ENCODE measurements around the gene ZDHHC11B.
"Not testable (repeated sequence)": the region's sequence is repeated elsewhere in the genome, so short reads cannot be mapped to it uniquely, and the experiment has no call there.

The ZDHHC11B gene

DNA sequence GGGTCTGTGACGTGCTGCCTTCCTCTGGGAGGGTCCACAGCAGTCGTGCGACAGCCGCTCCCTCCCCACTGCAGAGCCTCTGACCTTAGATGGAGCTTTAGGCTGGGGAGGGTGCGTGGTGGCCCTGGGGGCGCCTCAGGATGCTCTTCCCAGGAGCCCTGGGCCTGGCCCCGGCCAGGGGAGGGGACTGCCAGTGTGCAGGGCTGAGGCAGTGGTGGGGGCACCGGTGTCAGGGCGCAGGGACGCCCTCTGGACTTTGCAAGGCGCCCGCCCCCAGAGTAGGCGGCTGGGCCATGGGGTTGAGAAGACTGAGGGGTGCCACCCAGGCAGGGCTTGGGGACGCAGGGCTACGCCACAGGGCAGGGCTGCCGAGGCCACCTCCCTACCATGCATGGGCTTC, 106.0 kb downstream of the ZDHHC11B start:
- not testable (repeated sequence) for H3K9me3 ChIP-seq (ENCODE audit: insufficient read depth, low read length); DNase-seq (ENCODE audit: low read depth, low spot score); H3K36me3 ChIP-seq (ENCODE audit: insufficient read depth, insufficient read length, low read length); H3K9ac ChIP-seq (ENCODE audit: insufficient read length, low read depth); H3K4me3 ChIP-seq (ENCODE audit: insufficient read length, low read depth); H3K4me1 ChIP-seq (ENCODE audit: insufficient read depth, insufficient read length); H3K27me3 ChIP-seq (ENCODE audit: insufficient read depth, insufficient read length)

GRCh38 chr5:677131-678101, 107.1 kb downstream of the ZDHHC11B start:
- TF ChIP-seq YY1 (IDR thresholded peaks at IDR 0.05; ENCODE audit: insufficient read depth, insufficient read length) = no peak
- TF ChIP-seq ZNF274 (IDR thresholded peaks at IDR 0.05; ENCODE audit: low read depth, low read length) = no peak
- no peak for TF ChIP-seq SUZ12 (IDR thresholded peaks at IDR 0.05; ENCODE audit: extremely low read depth, insufficient read depth, insufficient read length)
- peaks cover 10% of the 10 kb centered on the region for H3K4me1 ChIP-seq (ENCODE audit: insufficient read depth, insufficient read length)
- DNase-seq (ENCODE audit: low read depth, low spot score) = no peak

GRCh38 chr5:676699-677076, 107.8 kb downstream of the ZDHHC11B start:
- Histone ChIP-seq H3K36me3 (ENCODE audit: insufficient read depth, insufficient read length, low read length) (no peaks in the 10 kb centered on the region), H3K9ac (ENCODE audit: insufficient read length, low read depth) (no peak overlapping the region), H3K4me3 (ENCODE audit: insufficient read length, low read depth) (no peak overlapping the region), H3K27me3 (ENCODE audit: insufficient read depth, insufficient read length) (no peaks in the 10 kb centered on the region), H3K4me1 (ENCODE audit: insufficient read depth, insufficient read length) (peaks cover 13% of the 10 kb centered on the region), H3K9me3 (ENCODE audit: insufficient read depth, low read length) (no peaks in the 10 kb centered on the region)
- TF ChIP-seq SUZ12 (IDR thresholded peaks at IDR 0.05; ENCODE audit: extremely low read depth, insufficient read depth, insufficient read length) (no peak), ZNF274 (IDR thresholded peaks at IDR 0.05; ENCODE audit: low read depth, low read length) (no peak), YY1 (IDR thresholded peaks at IDR 0.05; ENCODE audit: insufficient read depth, insufficient read length) (no peak)
- no peak for DNase-seq (ENCODE audit: low read depth, low spot score)

More at GRCh38 chr5:677131-678101, 107.1 kb downstream of the ZDHHC11B start:
- H3K27me3 ChIP-seq (ENCODE audit: insufficient read depth, insufficient read length) = no peaks in the 10 kb centered on the region
- no peaks in the 10 kb centered on the region for H3K9me3 ChIP-seq (ENCODE audit: insufficient read depth, low read length)
- no peaks in the 10 kb centered on the region for H3K36me3 ChIP-seq (ENCODE audit: insufficient read depth, insufficient read length, low read length)
- no peak overlapping the region for H3K9ac ChIP-seq (ENCODE audit: insufficient read length, low read depth)
- no peak overlapping the region for H3K4me3 ChIP-seq (ENCODE audit: insufficient read length, low read depth)

GRCh38 chr5:675871-676698, 108.4 kb downstream of the ZDHHC11B start:
- H3K9me3 ChIP-seq (ENCODE audit: insufficient read depth, low read length) = no peaks in the 10 kb centered on the region
- peaks cover 13% of the 10 kb centered on the region for H3K4me1 ChIP-seq (ENCODE audit: insufficient read depth, insufficient read length)
- no peaks in the 10 kb centered on the region for H3K36me3 ChIP-seq (ENCODE audit: insufficient read depth, insufficient read length, low read length)
- TF ChIP-seq ZNF274 (IDR thresholded peaks at IDR 0.05; ENCODE audit: low read depth, low read length) (no peak), SUZ12 (IDR thresholded peaks at IDR 0.05; ENCODE audit: extremely low read depth, insufficient read depth, insufficient read length) (no peak), YY1 (IDR thresholded peaks at IDR 0.05; ENCODE audit: insufficient read depth, insufficient read length) (no peak)
- no peak overlapping the region for H3K4me3 ChIP-seq (ENCODE audit: insufficient read length, low read depth)
- DNase-seq (ENCODE audit: low read depth, low spot score) = no peak
- no peaks in the 10 kb centered on the region for H3K27me3 ChIP-seq (ENCODE audit: insufficient read depth, insufficient read length)
- H3K9ac ChIP-seq (ENCODE audit: insufficient read length, low read depth) = no peak overlapping the region

DNA sequence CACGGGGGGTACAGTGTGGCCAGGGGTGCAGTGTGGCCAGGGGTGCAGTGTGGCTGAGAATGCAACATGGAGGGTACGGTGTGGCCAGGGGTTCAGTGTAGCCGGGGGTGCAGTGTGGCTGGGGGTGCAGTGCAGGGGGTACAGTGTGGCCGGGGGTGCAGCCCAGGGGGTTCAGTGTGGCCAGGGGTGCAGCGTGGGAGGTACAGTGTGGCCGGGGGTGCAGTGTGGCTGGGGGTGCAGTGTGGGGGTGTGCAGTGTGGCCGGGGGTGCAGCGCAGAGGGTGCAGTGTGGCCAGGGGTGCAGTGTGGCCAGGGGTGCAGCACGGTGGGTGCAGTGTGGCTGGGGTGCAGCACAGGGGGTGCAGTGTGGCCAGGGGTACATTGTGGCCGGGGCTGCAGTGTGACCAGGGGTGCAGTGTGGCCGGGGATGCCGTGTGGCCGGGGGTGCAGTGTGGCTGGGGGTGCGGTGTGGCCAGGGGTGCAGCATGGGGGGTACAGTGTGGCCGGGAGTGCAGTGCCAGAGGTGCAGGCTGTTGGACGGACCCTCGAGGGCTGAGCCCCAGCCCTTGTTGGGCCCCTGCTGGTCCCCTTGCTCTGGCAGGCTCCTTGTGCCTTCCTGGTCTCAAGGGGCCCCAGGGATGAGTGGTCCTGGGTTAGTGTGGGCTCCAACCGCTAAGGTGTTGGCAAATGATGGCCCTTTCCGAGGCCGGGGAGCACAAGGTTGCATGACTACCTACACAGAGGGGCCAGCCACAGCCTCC, 109.2 kb downstream of the ZDHHC11B start:
- Histone ChIP-seq H3K36me3 (ENCODE audit: insufficient read depth, insufficient read length, low read length) (no peaks in the 10 kb centered on the region), H3K4me3 (ENCODE audit: insufficient read length, low read depth) (no peak overlapping the region), H3K27me3 (ENCODE audit: insufficient read depth, insufficient read length) (no peaks in the 10 kb centered on the region), H3K4me1 (ENCODE audit: insufficient read depth, insufficient read length) (peaks cover 13% of the 10 kb centered on the region), H3K9ac (ENCODE audit: insufficient read length, low read depth) (no peak overlapping the region), H3K9me3 (ENCODE audit: insufficient read depth, low read length) (no peaks in the 10 kb centered on the region)
- DNase-seq (ENCODE audit: low read depth, low spot score) = no peak
- TF ChIP-seq SUZ12 (IDR thresholded peaks at IDR 0.05; ENCODE audit: extremely low read depth, insufficient read depth, insufficient read length) (no peak), YY1 (IDR thresholded peaks at IDR 0.05; ENCODE audit: insufficient read depth, insufficient read length) (no peak), ZNF274 (IDR thresholded peaks at IDR 0.05; ENCODE audit: low read depth, low read length) (no peak)

DNA sequence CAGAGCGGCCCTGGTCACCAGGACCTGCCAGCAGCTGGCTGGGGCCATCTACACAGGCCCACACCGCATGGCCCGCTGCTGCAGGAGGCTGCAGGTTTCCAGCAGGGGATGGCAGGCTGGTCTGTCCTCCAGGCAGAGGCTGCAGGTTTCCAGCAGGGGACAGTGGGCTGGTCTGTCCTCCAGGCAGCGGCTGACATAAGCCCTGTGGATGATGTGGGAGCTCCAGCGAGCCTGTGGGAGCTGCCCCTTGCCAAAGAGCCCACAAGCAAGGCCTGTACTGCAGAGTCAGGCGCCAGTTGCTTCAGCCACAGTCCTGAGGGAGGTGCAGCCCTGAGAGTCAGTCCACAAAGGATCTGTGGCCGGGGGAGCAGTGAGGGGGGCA, 109.9 kb downstream of the ZDHHC11B start:
- Histone ChIP-seq H3K9me3 (ENCODE audit: insufficient read depth, low read length) (no peaks in the 10 kb centered on the region), H3K27me3 (ENCODE audit: insufficient read depth, insufficient read length) (no peaks in the 10 kb centered on the region), H3K4me1 (ENCODE audit: insufficient read depth, insufficient read length) (peaks cover 14% of the 10 kb centered on the region), H3K36me3 (ENCODE audit: insufficient read depth, insufficient read length, low read length) (no peaks in the 10 kb centered on the region), H3K9ac (ENCODE audit: insufficient read length, low read depth) (peak overlapping the region; percentile 32), H3K4me3 (ENCODE audit: insufficient read length, low read depth) (no peak overlapping the region)
- TF ChIP-seq YY1 (IDR thresholded peaks at IDR 0.05; ENCODE audit: insufficient read depth, insufficient read length) (no peak), ZNF274 (IDR thresholded peaks at IDR 0.05; ENCODE audit: low read depth, low read length) (no peak), SUZ12 (IDR thresholded peaks at IDR 0.05; ENCODE audit: extremely low read depth, insufficient read depth, insufficient read length) (no peak)
- DNase-seq (ENCODE audit: low read depth, low spot score) = no peak
